Nephron (organoid): Measurements from ENCODE around the gene PACS1.
A peak's percentile ranks its signal among the peaks of the same experiment; 100 is the strongest.

Source experiments
- H3K27ac Mint-ChIP-seq, 3 experiments: 2 replicates each; pipeline ENCODE4 v1.8.0; 2020; ENCODE audit warnings: mixed read lengths in 3 of 3, mild to moderate bottlenecking in 2 of 3, moderate library complexity in 1 of 3
- H3K27me3 Mint-ChIP-seq: 2 replicates; pipeline ENCODE4 v1.8.0; 2021; ENCODE audit warnings: low read depth, mild to moderate bottlenecking, moderate library complexity, mixed read lengths
- H3K36me3 Mint-ChIP-seq: 2 replicates; pipeline ENCODE4 v1.8.0; 2020; ENCODE audit warnings: low read depth, mixed read lengths
- H3K4me1 Mint-ChIP-seq: 2 replicates; pipeline ENCODE4 v1.8.0; 2020; ENCODE audit warnings: mixed read lengths
- H3K4me3 Mint-ChIP-seq, 3 experiments: 2 replicates each; pipeline ENCODE4 v1.8.0; 2020; ENCODE audit warnings: mild to moderate bottlenecking in 3 of 3, mixed read lengths in 3 of 3, moderate library complexity in 2 of 3
- H3K9me3 Mint-ChIP-seq: 2 replicates; pipeline ENCODE4 v1.8.0; 2020; ENCODE audit warnings: mixed read lengths
- TF ChIP-seq, protein P1 (sequence below), 3 experiments: fragments of 200-600 bp; sonication (generic); IDR thresholded peaks; one replicate each; pipeline ENCODE4 v1.5.0; 2021; ENCODE audit warnings: antibody characterized with exemption in 3 of 3; ENCODE audit not compliant: unreplicated experiment in 3 of 3

Gene PACS1

DNA sequence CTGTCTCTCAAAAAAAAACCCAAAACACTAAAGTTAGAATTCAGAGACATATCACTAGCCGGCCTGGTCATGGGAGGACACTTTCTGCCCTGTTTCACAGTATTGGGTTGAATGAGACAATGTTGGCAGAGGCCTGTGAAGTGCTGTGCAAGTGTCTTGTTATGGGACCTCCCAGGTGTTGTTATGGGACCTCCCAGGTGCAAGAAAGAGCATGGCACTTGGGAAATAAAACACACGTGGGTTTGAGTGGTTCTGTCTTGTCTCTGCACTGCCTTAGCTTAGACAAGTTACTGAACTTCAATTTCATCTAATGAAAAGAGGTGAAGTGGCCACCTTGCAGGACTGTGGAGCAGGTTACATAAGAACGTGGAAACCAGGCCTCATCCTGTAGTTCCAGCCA, 169.4 kb downstream of the PACS1 start:
- no peak overlapping the region for H3K27ac Mint-ChIP-seq
- peaks cover 23% of the 10 kb centered on the region for H3K36me3 Mint-ChIP-seq
- no peak overlapping the region for H3K4me3 Mint-ChIP-seq
- no peaks in the 10 kb centered on the region for H3K9me3 Mint-ChIP-seq
- TF ChIP-seq, protein P1, sequence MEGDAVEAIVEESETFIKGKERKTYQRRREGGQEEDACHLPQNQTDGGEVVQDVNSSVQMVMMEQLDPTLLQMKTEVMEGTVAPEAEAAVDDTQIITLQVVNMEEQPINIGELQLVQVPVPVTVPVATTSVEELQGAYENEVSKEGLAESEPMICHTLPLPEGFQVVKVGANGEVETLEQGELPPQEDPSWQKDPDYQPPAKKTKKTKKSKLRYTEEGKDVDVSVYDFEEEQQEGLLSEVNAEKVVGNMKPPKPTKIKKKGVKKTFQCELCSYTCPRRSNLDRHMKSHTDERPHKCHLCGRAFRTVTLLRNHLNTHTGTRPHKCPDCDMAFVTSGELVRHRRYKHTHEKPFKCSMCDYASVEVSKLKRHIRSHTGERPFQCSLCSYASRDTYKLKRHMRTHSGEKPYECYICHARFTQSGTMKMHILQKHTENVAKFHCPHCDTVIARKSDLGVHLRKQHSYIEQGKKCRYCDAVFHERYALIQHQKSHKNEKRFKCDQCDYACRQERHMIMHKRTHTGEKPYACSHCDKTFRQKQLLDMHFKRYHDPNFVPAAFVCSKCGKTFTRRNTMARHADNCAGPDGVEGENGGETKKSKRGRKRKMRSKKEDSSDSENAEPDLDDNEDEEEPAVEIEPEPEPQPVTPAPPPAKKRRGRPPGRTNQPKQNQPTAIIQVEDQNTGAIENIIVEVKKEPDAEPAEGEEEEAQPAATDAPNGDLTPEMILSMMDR (IDR thresholded peaks at IDR 0.05; ENCODE audit: unreplicated experiment in 3 of 3): no peak
- H3K27me3 Mint-ChIP-seq: no peaks in the 10 kb centered on the region
- H3K4me1 Mint-ChIP-seq: peaks cover 36% of the 10 kb centered on the region

GRCh38 chr11:66239998-66240780, 170.1 kb downstream of the PACS1 start:
- H3K4me3 Mint-ChIP-seq: no peak overlapping the region
- H3K27ac Mint-ChIP-seq: peak overlapping the region in 1 of 3 experiments; percentile 24
- TF ChIP-seq, protein P1 (IDR thresholded peaks at IDR 0.05; ENCODE audit: unreplicated experiment in 3 of 3): no peak
- H3K9me3 Mint-ChIP-seq: no peaks in the 10 kb centered on the region
- H3K27me3 Mint-ChIP-seq: no peaks in the 10 kb centered on the region
- peaks cover 21% of the 10 kb centered on the region for H3K36me3 Mint-ChIP-seq
- H3K4me1 Mint-ChIP-seq: peaks cover 40% of the 10 kb centered on the region

DNA sequence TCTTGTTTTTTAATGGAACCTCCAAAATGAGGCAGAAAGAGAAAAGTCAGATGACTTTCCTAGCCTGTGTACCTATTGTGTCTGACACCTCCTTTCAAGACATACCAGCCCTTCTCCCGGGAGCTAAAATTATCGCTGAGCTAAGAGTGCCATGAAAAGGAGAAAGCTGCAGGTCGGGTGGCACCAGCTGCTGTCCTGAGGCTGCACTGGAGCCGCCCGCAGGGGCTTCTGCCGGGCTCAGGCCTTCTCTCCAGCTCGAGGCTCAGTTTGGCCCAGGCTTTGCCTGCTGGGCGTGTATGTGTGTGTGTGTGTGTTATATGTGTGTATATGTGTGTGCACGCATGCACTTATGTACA, 170.7 kb downstream of the PACS1 start:
- Mint-ChIP-seq H3K9me3 (no peaks in the 10 kb centered on the region), H3K36me3 (peaks cover 16% of the 10 kb centered on the region), H3K27ac (peak overlapping the region in 1 of 3 experiments; percentile 24), H3K27me3 (no peaks in the 10 kb centered on the region), H3K4me3 (no peak overlapping the region), H3K4me1 (peaks cover 40% of the 10 kb centered on the region)
- TF ChIP-seq, protein P1 (IDR thresholded peaks at IDR 0.05; ENCODE audit: unreplicated experiment in 3 of 3): no peak

GRCh38 chr11:66242095-66242765, 172.2 kb downstream of the PACS1 start:
- Mint-ChIP-seq H3K4me3 (peak overlapping the region in 1 of 3 experiments; percentile 39), H3K9me3 (no peaks in the 10 kb centered on the region), H3K36me3 (peaks cover 19% of the 10 kb centered on the region), H3K27me3 (no peaks in the 10 kb centered on the region), H3K4me1 (peaks cover 40% of the 10 kb centered on the region), H3K27ac (peak overlapping the region; percentile 38 to 85 (median 82))
- TF ChIP-seq, protein P1 (IDR thresholded peaks at IDR 0.05; ENCODE audit: unreplicated experiment in 3 of 3): no peak

DNA sequence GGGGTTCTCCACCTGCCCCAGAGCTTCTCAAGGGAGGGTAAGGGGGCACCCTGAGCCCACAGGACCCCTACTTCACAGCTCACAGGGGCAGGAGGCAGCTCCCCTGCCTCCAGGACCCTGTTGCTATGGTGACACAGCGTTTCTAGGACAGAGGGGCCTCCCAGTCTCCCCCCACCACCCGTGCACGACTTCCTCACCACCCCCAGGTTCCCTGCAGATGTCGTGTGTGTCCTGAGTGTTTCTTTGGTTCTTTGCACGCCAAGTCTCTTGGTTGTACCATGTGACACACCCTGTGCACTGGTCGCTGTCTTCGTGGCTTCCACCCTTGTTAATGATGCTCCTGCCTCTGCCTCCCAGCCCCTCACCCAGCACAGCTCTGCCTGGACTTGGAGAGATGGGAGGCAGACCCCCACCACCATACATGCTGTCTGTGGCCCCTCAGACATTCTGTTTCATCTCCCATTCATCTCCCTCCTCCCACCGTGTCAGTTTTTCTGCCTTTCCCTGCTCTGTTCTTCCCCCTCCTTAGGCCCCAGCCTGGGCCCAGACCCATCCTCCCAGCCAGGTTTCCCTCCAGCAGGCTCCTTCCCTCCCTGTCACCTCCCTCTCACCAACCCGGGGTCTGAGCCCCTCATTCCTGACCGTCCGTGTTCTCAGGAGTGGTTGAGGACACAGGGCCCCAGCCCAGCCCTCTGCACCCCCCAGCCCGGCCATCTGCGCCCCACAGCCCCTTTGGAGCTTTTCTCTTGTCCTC, 173.9 kb downstream of the PACS1 start:
- TF ChIP-seq, protein P1 (IDR thresholded peaks at IDR 0.05; ENCODE audit: unreplicated experiment in 3 of 3): no peak
- Mint-ChIP-seq H3K27me3 (no peaks in the 10 kb centered on the region), H3K4me1 (peaks cover 40% of the 10 kb centered on the region), H3K36me3 (peaks cover 19% of the 10 kb centered on the region), H3K9me3 (no peaks in the 10 kb centered on the region), H3K4me3 (peak overlapping the region in 1 of 3 experiments; percentile 36), H3K27ac (peak overlapping the region; percentile 89 to 97 (median 97))
